Body of pancreas (tissue), 4 donors: ENCODE measurements around the gene PLA2G4B. TPM values are rescaled to one million over a fixed set of nuclear protein-coding genes. Genes with fewer than 3 reads are reported as not detected.

ENCODE experiments used
- ATAC-seq: fragments of 150-250 bp; one replicate; pipeline ENCODE4 v1.9.1; 2016
- DNase-seq, 4 donors: peaks; one replicate each; pipeline ENCODE4 v3.0.0-alpha.2; 2019
- H3K27ac ChIP-seq, 4 donors: fragments of 200-600 bp; sonication (generic); 1 replicate in 3 of 4; 2 replicates in 1 of 4; pipeline versions ENCODE4 v1.5.1 to v1.6.1; 2016 to 2019; ENCODE audit warnings: mild to moderate bottlenecking in 1 of 4, mixed read lengths in 1 of 4, moderate library complexity in 1 of 4
- H3K27me3 ChIP-seq, 2 donors: fragments of 200-600 bp; sonication (generic); one replicate each; pipeline ENCODE4 v1.6.0; 2016; ENCODE audit warnings: mild to moderate bottlenecking in 1 of 2
- H3K36me3 ChIP-seq, 2 donors: fragments of 200-600 bp; sonication (generic); replicated peaks in 1 of 2; 2 replicates each; pipeline ENCODE4 v1.5.1; 2016; ENCODE audit warnings: low read depth in 2 of 2; ENCODE audit not compliant: insufficient read depth in 1 of 2
- H3K4me1 ChIP-seq: fragments of 200-600 bp; sonication (generic); one replicate; pipeline ENCODE4 v1.6.0; 2016
- H3K4me3 ChIP-seq, 2 donors: fragments of 200-600 bp; sonication (generic); 1 replicate in 1 of 2; 2 replicates in 1 of 2; pipeline ENCODE4 v1.5.1; 2016 to 2019
- H3K9me3 ChIP-seq, 3 donors: fragments of 200-600 bp; sonication (generic); 1 replicate in 2 of 3; 2 replicates in 1 of 3; pipeline ENCODE4 v1.5.1; 2016
- CTCF ChIP-seq, 7 experiments: fragments of 450-650 bp in 4 of 7; fragments of 200-600 bp in 3 of 7; sonication (generic) in 3 of 7; IDR thresholded peaks; one replicate each; pipeline ENCODE4 v1.5.1; 2016 to 2019; ENCODE audit warnings: antibody characterized with exemption in 7 of 7
- POLR2A ChIP-seq, 3 donors: fragments of 450-650 bp; IDR thresholded peaks; one replicate each; pipeline ENCODE4 v1.6.1; 2016; ENCODE audit warnings: antibody characterized with exemption in 3 of 3, mild to moderate bottlenecking in 2 of 3
- WGBS, 2 donors: methylation state at CpG; one replicate each; pipeline ENCODE4 v1.1.5; 2017; 5-methylcytosine and 5-hydroxymethylcytosine counted together
- intact Hi-C: fragments of 100-400 bp; cut with DNase I; formaldehyde crosslinking; loops from one replicate; pipeline ENCODE4 v1.15.1; 2023
- total RNA-seq, 2 donors: library from RNA; depleted of rRNA; stranded (reverse); fragments of >200 nt; gene quantifications; one replicate each; pipeline ENCODE4 v1.1.0, GENCODE V29; 2016

PLA2G4B gene
- total RNA-seq, 2 donors from 2014 or later: 17.4 to 18.1 TPM

GRCh38 chr15:41866263-41866703 lies 27.6 kb downstream of the PLA2G4B start:
- 78% methylated on average over 7 of the region's 8 CpGs; no CpG with 5 or more reads in 1 of the 2 donors for WGBS, 2 donors
- no peak for DNase-seq
- intact Hi-C loops: no loop called here

DNA sequence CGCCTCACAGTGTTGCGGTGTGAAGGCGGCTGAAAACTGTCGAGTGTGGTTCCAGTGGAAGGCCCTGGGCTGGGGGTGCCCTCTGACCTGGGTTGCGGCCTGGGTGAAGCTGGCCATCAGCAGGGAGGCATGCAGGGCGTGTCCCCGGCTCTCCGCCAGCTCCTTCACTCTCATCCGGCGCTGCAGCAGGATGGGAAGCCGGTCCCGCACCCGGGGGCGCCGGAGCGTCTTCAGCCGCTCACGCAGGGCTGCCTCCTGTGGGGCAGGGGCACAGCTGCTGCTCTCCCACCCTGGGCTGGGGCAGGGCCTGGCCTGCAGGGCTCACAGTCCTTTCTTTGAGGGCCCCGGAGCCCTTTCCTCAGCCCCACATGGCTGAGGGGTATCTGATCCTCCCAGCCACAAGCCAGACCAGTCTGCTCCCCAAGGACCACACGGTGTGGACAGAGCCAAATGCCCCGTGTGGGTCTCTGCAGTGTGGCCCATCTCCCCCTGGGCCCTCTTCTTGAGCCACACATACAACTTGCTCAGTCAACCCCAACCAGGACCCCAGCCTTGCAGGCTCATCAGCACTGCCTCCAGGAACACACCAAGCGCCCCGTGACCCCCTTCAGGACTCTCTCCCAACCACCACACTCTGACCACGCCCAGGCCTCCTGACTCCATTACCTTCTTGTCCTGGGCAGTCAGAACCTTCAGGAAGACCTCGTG lies 28.4 kb downstream of the PLA2G4B start:
- ATAC-seq: no peak
- TF ChIP-seq CTCF (IDR thresholded peaks at IDR 0.05): no peak
- TF ChIP-seq POLR2A (IDR thresholded peaks at IDR 0.05): no peak
- intact Hi-C loops: no loop called here
- Histone ChIP-seq H3K27ac (no peak overlapping the region), H3K27me3 (no peaks in the 10 kb centered on the region), H3K4me3 (no peak overlapping the region), H3K4me1 (no peaks in the 10 kb centered on the region), H3K9me3 (no peaks in the 10 kb centered on the region), H3K36me3 (no peaks in the 10 kb centered on the region)
- 85 to 86% methylated on average over 17 to 22 of the region's 25 CpGs for WGBS, 2 donors
- no peak for DNase-seq

More at GRCh38 chr15:41866263-41866703, 27.6 kb downstream of the PLA2G4B start:
- no peaks in the 10 kb centered on the region for H3K36me3 ChIP-seq
- H3K27me3 ChIP-seq: no peaks in the 10 kb centered on the region
- ATAC-seq: no peak
- no peaks in the 10 kb centered on the region for H3K4me1 ChIP-seq
- TF ChIP-seq CTCF (IDR thresholded peaks at IDR 0.05): no peak
- TF ChIP-seq POLR2A (IDR thresholded peaks at IDR 0.05): no peak
- no peak overlapping the region for H3K4me3 ChIP-seq
- H3K27ac ChIP-seq: no peak overlapping the region
- no peaks in the 10 kb centered on the region for H3K9me3 ChIP-seq

DNA sequence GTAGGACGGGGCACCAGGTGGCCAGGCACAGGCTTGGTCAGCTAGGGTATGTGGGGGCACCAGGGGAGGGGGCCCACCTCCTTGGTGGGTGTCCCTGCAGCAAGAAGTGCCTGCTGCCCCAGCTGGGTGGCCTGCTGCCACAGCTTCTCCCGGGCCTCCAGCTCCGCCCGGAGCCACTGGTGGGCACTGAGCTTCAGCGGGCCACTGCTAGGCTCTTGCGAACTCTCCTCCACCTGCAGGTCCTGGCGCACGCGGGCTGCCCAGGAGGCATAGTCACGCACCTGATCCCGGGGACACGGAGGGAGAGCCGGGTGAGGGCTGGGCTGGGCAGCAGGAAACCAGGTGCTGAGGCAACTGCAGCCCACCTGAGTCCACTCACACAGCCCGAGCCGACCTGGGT lies 29.7 kb downstream of the PLA2G4B start:
- H3K27ac ChIP-seq: no peak overlapping the region
- H3K4me3 ChIP-seq: no peak overlapping the region
- no peaks in the 10 kb centered on the region for H3K9me3 ChIP-seq
- intact Hi-C loops: no loop called here
- DNase-seq (no peak), ATAC-seq (no peak)
- no peak for TF ChIP-seq CTCF (IDR thresholded peaks at IDR 0.05)
- TF ChIP-seq POLR2A (IDR thresholded peaks at IDR 0.05): no peak
- H3K27me3 ChIP-seq: no peaks in the 10 kb centered on the region
- WGBS, 2 donors: 91 to 93% methylated on average over 10 to 15 of the region's 15 CpGs
- H3K36me3 ChIP-seq: no peaks in the 10 kb centered on the region
- no peaks in the 10 kb centered on the region for H3K4me1 ChIP-seq

DNA sequence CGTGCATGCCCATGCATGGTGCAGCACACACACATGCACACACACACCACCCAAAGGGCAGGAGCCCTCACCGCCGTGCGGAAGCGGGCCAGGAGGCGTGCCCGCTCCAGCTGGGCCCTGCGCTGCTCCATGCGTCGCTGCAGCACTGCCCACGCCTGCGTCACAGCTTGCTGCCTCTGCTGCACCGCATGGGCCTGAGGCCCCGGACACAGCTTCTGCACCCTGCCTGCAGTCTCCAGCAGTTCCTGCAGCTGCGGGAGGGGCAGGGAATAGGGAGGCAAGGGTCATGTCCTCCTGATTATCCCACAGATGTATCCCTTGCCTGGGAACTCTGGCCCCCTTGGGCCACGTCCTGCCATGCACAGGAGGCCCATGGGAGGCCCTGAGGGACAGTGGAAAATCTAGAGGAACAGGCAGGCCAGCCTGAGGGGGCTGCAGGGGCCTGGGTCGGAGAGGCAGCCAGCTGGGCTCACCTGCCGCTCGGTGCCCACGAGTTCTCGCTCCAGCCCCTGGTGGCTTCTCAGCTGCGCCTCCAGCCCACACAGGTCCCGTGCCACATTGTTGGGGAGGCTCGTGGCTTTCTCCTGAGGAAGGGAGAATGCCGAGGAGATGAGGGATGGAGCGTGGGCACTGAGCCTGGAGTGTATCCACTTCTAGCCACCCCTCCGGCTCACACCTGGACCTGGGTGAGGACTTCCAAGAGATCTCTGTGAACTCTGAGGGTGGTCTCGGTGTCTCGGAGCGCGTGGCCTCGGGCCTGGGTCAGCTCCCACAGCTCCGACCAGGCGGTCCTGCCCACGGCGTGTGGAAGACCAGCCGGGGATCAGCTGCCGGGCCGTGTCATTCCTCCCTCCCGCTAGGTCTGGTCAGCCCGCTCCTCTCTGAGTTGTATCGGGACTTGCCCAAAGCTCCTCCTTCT lies 31.4 kb downstream of the PLA2G4B start:
- TF ChIP-seq POLR2A (IDR thresholded peaks at IDR 0.05): no peak
- TF ChIP-seq CTCF (IDR thresholded peaks at IDR 0.05): no peak
- 89 to 91% methylated on average over 13 to 42 of the region's 42 CpGs for WGBS, 2 donors
- Histone ChIP-seq H3K9me3 (no peaks in the 10 kb centered on the region), H3K27me3 (no peaks in the 10 kb centered on the region), H3K4me3 (no peak overlapping the region), H3K4me1 (no peaks in the 10 kb centered on the region), H3K27ac (no peak overlapping the region), H3K36me3 (no peaks in the 10 kb centered on the region)
- intact Hi-C loops: no loop called here
- ATAC-seq: no peak
- no peak for DNase-seq
